NT2/D1 (cell line): ENCODE measurements around the gene TLCD1.

Source experiments
- SUZ12 ChIP-seq: IDR thresholded peaks from 2 replicates; pipeline ENCODE4 v1.6.1; 2011; ENCODE audit not compliant: insufficient read length, insufficient read depth; ENCODE audit errors: extremely low read depth
- YY1 ChIP-seq: IDR thresholded peaks from 2 replicates; pipeline ENCODE4 v1.6.1; 2011; ENCODE audit not compliant: insufficient read length, insufficient read depth
- ZNF274 ChIP-seq: IDR thresholded peaks from 2 replicates; pipeline ENCODE4 v1.6.1; 2011; ENCODE audit warnings: mild to moderate bottlenecking, low read depth, low read length

DNA sequence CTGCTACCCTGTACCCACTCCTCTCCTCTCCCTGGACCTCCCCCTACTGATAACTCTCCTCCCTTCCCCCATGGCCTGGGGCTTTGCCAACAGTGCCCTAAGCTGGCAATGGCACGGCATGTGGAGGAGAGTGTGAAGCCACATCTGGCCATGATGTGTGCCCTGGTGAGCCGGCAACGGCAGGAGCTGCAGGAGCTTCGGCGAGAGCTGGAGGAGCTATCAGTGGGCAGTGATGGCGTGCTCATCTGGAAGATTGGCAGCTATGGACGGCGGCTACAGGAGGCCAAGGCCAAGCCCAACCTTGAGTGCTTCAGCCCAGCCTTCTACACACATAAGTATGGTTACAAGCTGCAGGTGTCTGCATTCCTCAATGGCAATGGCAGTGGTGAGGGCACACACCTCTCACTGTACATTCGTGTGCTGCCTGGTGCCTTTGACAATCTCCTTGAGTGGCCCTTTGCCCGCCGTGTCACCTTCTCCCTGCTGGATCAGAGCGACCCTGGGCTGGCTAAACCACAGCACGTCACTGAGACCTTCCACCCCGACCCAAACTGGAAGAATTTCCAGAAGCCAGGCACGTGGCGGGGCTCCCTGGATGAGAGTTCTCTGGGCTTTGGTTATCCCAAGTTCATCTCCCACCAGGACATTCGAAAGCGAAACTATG lies 23.0 kb upstream of the TLCD1 start:
- TF ChIP-seq ZNF274 (no peak), SUZ12 (no peak), YY1 (no peak)
